ENCODE results near the gene CRACR2A. TPM values are rescaled to one million over a fixed set of nuclear protein-coding genes. Genes with fewer than 3 reads are reported as not detected.

Gene CRACR2A
- total and polyA plus RNA-seq, 2 of the 8 experiments (the other 6 are each of a cell fraction or from before 2014, with no cell fraction given) = 0.85 to 3.2 TPM

- Histone ChIP-seq H3K27ac (ENCODE audit: low read depth, low read length) (no peak overlapping the region), H3K79me1 (ENCODE audit: low read depth, low read length) (no peaks in the 10 kb centered on the region), H4K5ac (ENCODE audit: insufficient read length, low read depth, low read length) (no peak overlapping the region), H3K4ac (replicated peaks; ENCODE audit: insufficient read length, low read depth, low read length) (no peak overlapping the region), H2AK5ac (ENCODE audit: low read depth, low read length) (no peak overlapping the region), H3K4me3 (ENCODE audit: extremely low read depth in 1 of 4, insufficient read depth in 2 of 4, low read depth in 3 of 4, low read length in 4 of 4) (no peak overlapping the region), H2AFZ (ENCODE audit: low read length) (no peak overlapping the region), H3K4me2 (ENCODE audit: insufficient read depth in 1 of 2, low read depth in 2 of 2, low read length in 2 of 2) (no peak overlapping the region), H2BK15ac (ENCODE audit: low read length) (no peak overlapping the region), H3K9ac (replicated peaks in 1 of 4; ENCODE audit: extremely low read depth in 1 of 4, low read depth in 3 of 4, low read length in 3 of 4) (no peak overlapping the region), H4K8ac (ENCODE audit: extremely low read depth, insufficient read depth, low read length) (peak overlapping the region; percentile 8; the same call in 1 of the 2 replicates), H2BK5ac (ENCODE audit: low read depth, low read length) (no peak overlapping the region), H2BK12ac (ENCODE audit: low read depth, low read length) (no peak overlapping the region), H3K18ac (ENCODE audit: extremely low read depth, low read length) (no peak overlapping the region), H4K91ac (replicated peaks; ENCODE audit: insufficient read length, low read length) (no peak overlapping the region), H3K14ac (ENCODE audit: insufficient read length) (no peak overlapping the region), H3K23me2 (ENCODE audit: low read depth, low read length) (no peaks in the 10 kb centered on the region), H3K79me2 (ENCODE audit: control insufficient read depth in 1 of 2, insufficient read depth in 2 of 2, low read length in 2 of 2) (no peaks in the 10 kb centered on the region; a peak in 1 of 4 replicates), H2BK120ac (replicated peaks; ENCODE audit: low read depth, low read length) (no peak overlapping the region), H4K20me1 (replicated peaks in 1 of 2; ENCODE audit: control insufficient read depth in 1 of 2, insufficient read depth in 2 of 2, low read length in 2 of 2) (no peaks in the 10 kb centered on the region), H2BK20ac (ENCODE audit: low read length) (no peak overlapping the region), H3K23ac (ENCODE audit: insufficient read length) (no peak overlapping the region), H3K56ac (replicated peaks; ENCODE audit: insufficient read length, low read depth, low read length) (no peak overlapping the region), H3K36me3 (ENCODE audit: control insufficient read depth in 2 of 4, insufficient read depth in 4 of 4, low read length in 3 of 4) (no peaks in the 10 kb centered on the region), H3K4me1 (replicated peaks in 1 of 4; ENCODE audit: control insufficient read depth in 3 of 4, insufficient read depth in 4 of 4, low read length in 3 of 4) (peaks cover 0 to 4% (median 3%) of the 10 kb centered on the region in 4 experiments; a peak in 6 of 7 replicates), H3K9me3 (ENCODE audit: insufficient read depth in 2 of 2, low read depth in 1 of 2, low read length in 1 of 2) (no peaks in the 10 kb centered on the region), H3K27me3 (replicated peaks in 1 of 4; ENCODE audit: control insufficient read depth in 3 of 4, extremely low read depth in 1 of 4, insufficient read depth in 3 of 4, low read length in 3 of 4) (peaks cover 0 to 16% (median 12%) of the 10 kb centered on the region in 4 experiments; a peak in 6 of 7 replicates)
- FAIRE-seq (no peak), DNase-seq (ENCODE audit: low read depth in 1 of 2, low spot score in 2 of 2) (no peak)
- 80% methylated on average over 3 of the region's 3 CpGs; no CpG with 5 or more reads in 1 of the 2 experiments for WGBS, 2 experiments (ENCODE audit: extremely low coverage in 1 of 2, insufficient coverage in 1 of 2, insufficient read length in 1 of 2, insufficient replicate concordance in 2 of 2, low coverage in 1 of 2, low lambda C conversion rate in 2 of 2, missing lambda C conversion rate in 1 of 2)
- TF ChIP-seq RXRA (IDR thresholded peaks at IDR 0.05; ENCODE audit: insufficient read depth, low read depth, low read length) (no peak), BACH1 (IDR thresholded peaks at IDR 0.05; ENCODE audit: low read length) (no peak), CREB1 (IDR thresholded peaks at IDR 0.05) (no peak), KDM1A (IDR thresholded peaks at IDR 0.05; ENCODE audit: borderline replicate concordance, low read length) (no peak), TBP (IDR thresholded peaks at IDR 0.05; ENCODE audit: low read depth, low read length) (no peak), JUN (IDR thresholded peaks at IDR 0.05; ENCODE audit: low read depth, low read length) (no peak), SUZ12 (IDR thresholded peaks at IDR 0.05; ENCODE audit: low read length) (no peak)
- CTCF ChIA-PET (ENCODE audit: partially characterized antibody) = interaction anchor here (0.6 to 3.5 kb wide), 5 partner anchors 21 to 455 kb away, joined by 3 to 14 read pairs (median 4); no protein-coding TSS in a partner anchor
- POLR2A ChIA-PET (ENCODE audit: partially characterized antibody) = no interaction called here
Measured at GRCh38 chr12:3755898-3756297, 3.0 kb upstream of the CRACR2A start.
